ENCODE data around the gene SYPL1.

DNA sequence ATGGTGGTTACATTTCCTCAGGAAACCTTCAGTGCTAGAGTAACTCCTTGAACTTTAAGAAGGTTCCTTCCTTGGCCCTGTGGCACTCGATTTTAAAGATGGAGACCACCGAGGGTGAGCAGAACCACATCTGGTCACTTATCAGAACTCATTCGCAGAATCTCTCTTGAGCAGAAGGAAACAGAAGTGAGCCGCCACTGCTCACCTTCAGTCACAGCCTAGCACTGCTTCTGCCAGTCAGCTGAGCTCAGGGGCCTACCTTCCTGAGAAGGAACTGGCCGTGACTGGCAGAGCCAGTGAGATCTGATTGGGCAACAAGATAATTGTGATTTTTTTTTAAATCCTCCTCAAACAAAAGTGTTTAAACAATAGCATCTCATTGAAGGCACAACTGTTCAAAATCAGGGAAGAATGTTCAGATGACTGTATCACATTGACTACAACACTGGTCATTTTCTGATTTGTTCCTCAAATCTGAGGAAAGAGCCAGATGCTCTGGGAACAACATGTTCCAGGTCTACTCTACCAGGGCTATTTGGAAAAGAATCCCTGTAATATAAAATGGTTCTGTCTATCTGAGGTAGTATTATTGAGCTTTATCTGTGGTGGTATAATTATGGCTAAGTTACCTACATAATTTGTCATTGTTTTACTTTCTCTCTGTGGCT lies 2.7 kb upstream of the SYPL1 start:
- TF ChIP-seq, protein P1, sequence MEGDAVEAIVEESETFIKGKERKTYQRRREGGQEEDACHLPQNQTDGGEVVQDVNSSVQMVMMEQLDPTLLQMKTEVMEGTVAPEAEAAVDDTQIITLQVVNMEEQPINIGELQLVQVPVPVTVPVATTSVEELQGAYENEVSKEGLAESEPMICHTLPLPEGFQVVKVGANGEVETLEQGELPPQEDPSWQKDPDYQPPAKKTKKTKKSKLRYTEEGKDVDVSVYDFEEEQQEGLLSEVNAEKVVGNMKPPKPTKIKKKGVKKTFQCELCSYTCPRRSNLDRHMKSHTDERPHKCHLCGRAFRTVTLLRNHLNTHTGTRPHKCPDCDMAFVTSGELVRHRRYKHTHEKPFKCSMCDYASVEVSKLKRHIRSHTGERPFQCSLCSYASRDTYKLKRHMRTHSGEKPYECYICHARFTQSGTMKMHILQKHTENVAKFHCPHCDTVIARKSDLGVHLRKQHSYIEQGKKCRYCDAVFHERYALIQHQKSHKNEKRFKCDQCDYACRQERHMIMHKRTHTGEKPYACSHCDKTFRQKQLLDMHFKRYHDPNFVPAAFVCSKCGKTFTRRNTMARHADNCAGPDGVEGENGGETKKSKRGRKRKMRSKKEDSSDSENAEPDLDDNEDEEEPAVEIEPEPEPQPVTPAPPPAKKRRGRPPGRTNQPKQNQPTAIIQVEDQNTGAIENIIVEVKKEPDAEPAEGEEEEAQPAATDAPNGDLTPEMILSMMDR (IDR thresholded peaks at IDR 0.05): no peak
- TF ChIP-seq ZFX (IDR thresholded peaks at IDR 0.05; ENCODE audit: borderline replicate concordance): no peak
